ENCODE results near the gene TCEAL5. TPM values are rescaled to one million over a fixed set of nuclear protein-coding genes. Genes with fewer than 3 reads are reported as not detected.
"Not testable (repeated sequence)": the region's sequence is repeated elsewhere in the genome, so short reads cannot be mapped to it uniquely, and the experiment has no call there.

TCEAL5 gene
- total and polyA plus RNA-seq, 2 of the 8 experiments (the other 6 are each of a cell fraction or from before 2014, with no cell fraction given), result 0.17 to 6.6 TPM

GRCh38 chrX:103235608-103236007 lies 40.9 kb downstream of the TCEAL5 start:
- not testable (repeated sequence) for H4K20me1 ChIP-seq (replicated peaks in 1 of 2; ENCODE audit: control insufficient read depth in 1 of 2, insufficient read depth in 2 of 2, low read length in 2 of 2); H3K18ac ChIP-seq (ENCODE audit: extremely low read depth, low read length); H3K4ac ChIP-seq (replicated peaks; ENCODE audit: insufficient read length, low read depth, low read length); H2BK20ac ChIP-seq (ENCODE audit: low read length); H4K91ac ChIP-seq (replicated peaks; ENCODE audit: insufficient read length, low read length); H3K79me2 ChIP-seq (ENCODE audit: control insufficient read depth in 1 of 2, insufficient read depth in 2 of 2, low read length in 2 of 2); H3K27ac ChIP-seq (ENCODE audit: low read depth, low read length); H3K23ac ChIP-seq (ENCODE audit: insufficient read length); H3K14ac ChIP-seq (ENCODE audit: insufficient read length); H4K8ac ChIP-seq (ENCODE audit: extremely low read depth, insufficient read depth, low read length); H2BK120ac ChIP-seq (replicated peaks; ENCODE audit: low read depth, low read length); H3K4me2 ChIP-seq (ENCODE audit: insufficient read depth in 1 of 2, low read depth in 2 of 2, low read length in 2 of 2); H3K23me2 ChIP-seq (ENCODE audit: low read depth, low read length); H3K36me3 ChIP-seq (ENCODE audit: control insufficient read depth in 2 of 4, insufficient read depth in 4 of 4, low read length in 3 of 4); H2AK5ac ChIP-seq (ENCODE audit: low read depth, low read length); H3K4me1 ChIP-seq (replicated peaks in 1 of 4; ENCODE audit: control insufficient read depth in 3 of 4, insufficient read depth in 4 of 4, low read length in 3 of 4); H4K5ac ChIP-seq (ENCODE audit: insufficient read length, low read depth, low read length); H2BK12ac ChIP-seq (ENCODE audit: low read depth, low read length); FAIRE-seq; H3K79me1 ChIP-seq (ENCODE audit: low read depth, low read length); H2BK15ac ChIP-seq (ENCODE audit: low read length); H2BK5ac ChIP-seq (ENCODE audit: low read depth, low read length); H2AFZ ChIP-seq (ENCODE audit: low read length); DNase-seq (ENCODE audit: low read depth in 1 of 2, low spot score in 2 of 2); H3K56ac ChIP-seq (replicated peaks; ENCODE audit: insufficient read length, low read depth, low read length); H3K9me3 ChIP-seq (ENCODE audit: insufficient read depth in 2 of 2, low read depth in 1 of 2, low read length in 1 of 2); H3K9ac ChIP-seq (replicated peaks in 1 of 4; ENCODE audit: extremely low read depth in 1 of 4, low read depth in 3 of 4, low read length in 3 of 4); H3K27me3 ChIP-seq (replicated peaks in 1 of 4; ENCODE audit: control insufficient read depth in 3 of 4, extremely low read depth in 1 of 4, insufficient read depth in 3 of 4, low read length in 3 of 4); H3K4me3 ChIP-seq (ENCODE audit: extremely low read depth in 1 of 4, insufficient read depth in 2 of 4, low read depth in 3 of 4, low read length in 4 of 4)
- ChIA-PET CTCF (ENCODE audit: partially characterized antibody) (interaction anchor here (1.4 kb wide), 1 partner anchor 24 kb away, joined by 3 read pairs; no protein-coding TSS in a partner anchor), POLR2A (ENCODE audit: partially characterized antibody) (interaction anchor here (1.5 kb wide), 1 partner anchor 12 kb away, joined by 3 read pairs; no protein-coding TSS in a partner anchor)
- WGBS, 2 experiments (ENCODE audit: extremely low coverage in 1 of 2, insufficient coverage in 1 of 2, insufficient read length in 1 of 2, insufficient replicate concordance in 2 of 2, low coverage in 1 of 2, low lambda C conversion rate in 2 of 2, missing lambda C conversion rate in 1 of 2), result 74% methylated on average over 2 of the region's 2 CpGs; no CpG with 5 or more reads in 1 of the 2 experiments
